ENCODE data around the gene CNTLN.
A peak's percentile ranks its signal among the peaks of the same experiment; 100 is the strongest.
"Not testable (repeated sequence)": the region's sequence is repeated elsewhere in the genome, so short reads cannot be mapped to it uniquely, and the experiment has no call there.

The CNTLN gene

GRCh38 chr9:17315341-17315740, 180.5 kb downstream of the CNTLN start:
- DNase-seq = no peak

- DNase-seq = no peak
Measured at GRCh38 chr9:17318821-17319320, 184.0 kb downstream of the CNTLN start.

GRCh38 chr9:17319864-17320263, 185.0 kb downstream of the CNTLN start:
- DNase-seq = no peak

DNA sequence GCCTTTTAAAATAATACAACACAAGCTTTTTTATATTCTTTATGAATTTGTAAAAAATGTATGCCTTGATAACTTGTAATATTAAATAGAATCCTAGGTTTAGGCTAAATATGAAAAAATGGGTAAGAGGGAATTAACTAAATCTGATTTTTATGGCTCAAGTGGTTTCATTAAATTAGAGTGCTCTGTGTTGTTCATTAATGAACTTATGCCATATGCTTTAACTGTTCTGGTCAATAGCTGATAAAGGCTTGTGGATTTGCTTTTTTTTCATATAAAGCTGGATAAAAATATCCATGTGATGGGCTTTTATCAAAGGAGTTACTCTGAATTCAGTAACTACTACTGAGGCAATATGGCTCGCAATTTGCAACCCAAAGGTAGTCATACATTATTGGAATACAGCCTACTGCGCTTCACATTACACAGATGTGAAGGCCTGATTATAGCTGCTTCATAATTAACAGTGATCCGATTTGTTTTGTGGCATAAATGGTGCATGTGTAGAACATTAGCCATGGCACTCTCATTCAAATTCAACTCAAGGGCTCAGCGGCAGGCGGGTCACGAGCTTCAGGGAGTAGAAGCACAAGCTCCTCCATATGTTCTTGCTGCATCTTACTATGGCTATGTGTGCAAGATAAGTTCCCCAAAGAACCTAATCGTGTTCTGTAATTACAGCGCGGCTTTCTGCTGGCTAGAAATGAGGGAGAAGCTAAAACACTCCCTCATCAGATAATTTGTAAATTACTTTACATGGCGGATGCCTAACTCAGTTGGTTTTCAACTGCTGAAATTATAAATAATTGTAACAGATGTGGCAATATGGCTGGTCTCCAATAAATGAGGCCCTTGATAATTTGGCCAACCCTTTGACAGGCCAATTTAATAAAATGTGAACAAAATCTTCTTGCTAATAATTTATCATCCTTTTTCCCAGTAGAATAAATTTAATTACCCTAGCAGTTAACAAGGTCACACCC, 188.3 kb downstream of the CNTLN start:
- no peak for DNase-seq

DNA sequence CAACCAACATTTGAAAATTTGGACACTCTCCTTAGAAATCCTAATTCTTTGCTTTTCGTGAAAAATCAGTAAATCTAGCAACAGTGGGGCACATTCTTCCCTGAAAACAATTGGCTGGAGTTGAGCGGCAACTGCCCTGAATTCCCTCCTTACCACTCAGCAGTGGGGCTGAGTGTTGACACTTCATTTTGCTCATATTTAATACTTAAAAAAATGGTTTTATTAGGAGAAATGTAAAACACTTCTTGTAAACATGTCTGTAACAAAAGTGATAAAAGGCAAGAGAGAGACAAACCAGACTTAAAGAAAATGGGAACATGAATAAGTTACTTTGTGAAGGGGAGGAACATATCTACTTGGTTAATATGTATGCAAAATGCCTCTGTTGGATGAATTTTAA, 193.5 kb downstream of the CNTLN start:
- DNase-seq = no peak

DNA sequence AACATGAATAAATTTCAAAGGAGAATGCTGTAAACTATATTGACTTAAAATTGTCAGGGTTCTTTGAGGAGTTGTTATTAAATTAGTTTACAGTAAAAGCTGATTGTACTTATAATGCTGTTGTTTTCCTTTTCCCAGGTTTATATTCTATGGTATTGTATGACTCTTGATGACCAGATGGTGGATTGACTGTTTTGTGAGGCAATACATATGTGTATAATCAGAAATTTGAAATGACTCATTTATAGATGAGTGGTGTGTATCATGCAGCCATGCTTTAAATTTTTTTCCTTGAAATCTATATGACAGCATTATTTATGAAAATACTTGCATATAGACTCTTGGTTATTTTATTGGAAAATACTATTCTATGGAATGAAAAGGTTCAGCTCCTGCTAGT, 195.3 kb downstream of the CNTLN start:
- no peak for DNase-seq

- DNase-seq = no peak
Measured at GRCh38 chr9:17332115-17332514, 197.3 kb downstream of the CNTLN start.

DNA sequence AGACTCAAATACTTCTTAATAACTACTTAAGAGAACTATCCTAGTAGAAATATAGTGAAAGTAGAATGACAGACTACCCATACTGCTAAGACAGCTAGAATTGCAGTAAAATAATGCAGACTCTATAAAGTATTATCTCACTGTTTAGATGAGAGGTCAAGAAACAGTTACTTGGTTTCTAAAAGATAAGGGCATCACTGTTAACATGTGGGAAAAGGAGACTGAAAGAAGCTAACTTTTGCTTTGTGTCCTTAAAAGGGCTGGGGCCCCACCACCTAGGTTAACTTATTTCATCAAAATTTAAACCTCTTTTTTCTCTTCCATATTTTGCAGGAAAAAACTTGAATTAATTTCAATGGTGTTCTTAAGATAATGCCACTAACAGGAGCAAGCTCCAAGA, 204.3 kb downstream of the CNTLN start:
- DNase-seq = no peak

GRCh38 chr9:17342696-17343095, 207.9 kb downstream of the CNTLN start:
- no peak for DNase-seq

DNA sequence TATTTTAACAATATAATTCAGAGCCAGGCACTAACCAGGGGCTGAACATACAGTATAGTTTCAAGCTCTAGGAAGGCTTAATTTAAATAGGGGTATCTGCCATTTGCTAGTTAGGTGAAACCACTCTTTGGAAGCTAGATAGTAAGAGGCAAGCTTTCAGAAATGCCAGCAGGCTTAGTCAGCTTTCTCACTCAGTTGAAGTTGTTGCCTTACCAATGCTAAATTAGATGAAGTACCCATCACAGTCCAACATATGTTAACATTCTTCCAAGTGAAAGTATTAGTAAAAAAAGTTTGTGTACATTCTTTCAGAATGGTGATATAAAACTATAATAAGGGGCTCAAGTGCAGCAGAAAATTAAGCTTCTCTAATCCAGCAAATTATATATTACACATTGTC, 215.0 kb downstream of the CNTLN start:
- no peak for DNase-seq

GRCh38 chr9:17354006-17354405, 219.2 kb downstream of the CNTLN start:
- DNase-seq = not testable (repeated sequence)

DNA sequence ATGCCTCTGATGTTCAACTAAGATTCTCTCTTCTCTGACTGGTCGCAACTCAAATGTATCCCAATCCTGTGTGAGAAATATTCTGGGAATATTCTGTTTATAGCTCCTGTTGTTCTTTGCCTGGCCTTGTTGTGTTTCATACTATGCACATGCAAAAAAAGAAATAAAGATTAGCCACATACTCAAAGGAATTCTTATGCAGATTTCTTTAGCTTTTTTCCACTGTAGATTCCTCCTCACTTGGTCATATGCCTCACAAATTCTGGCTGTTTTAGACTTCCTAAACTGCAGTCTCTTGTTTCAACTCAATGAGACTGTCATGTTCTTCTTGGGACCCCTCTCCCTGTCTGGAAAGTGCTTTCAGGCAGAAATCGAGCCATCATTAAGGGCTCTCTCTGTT, 226.5 kb downstream of the CNTLN start:
- DNase-seq = no peak

DNA sequence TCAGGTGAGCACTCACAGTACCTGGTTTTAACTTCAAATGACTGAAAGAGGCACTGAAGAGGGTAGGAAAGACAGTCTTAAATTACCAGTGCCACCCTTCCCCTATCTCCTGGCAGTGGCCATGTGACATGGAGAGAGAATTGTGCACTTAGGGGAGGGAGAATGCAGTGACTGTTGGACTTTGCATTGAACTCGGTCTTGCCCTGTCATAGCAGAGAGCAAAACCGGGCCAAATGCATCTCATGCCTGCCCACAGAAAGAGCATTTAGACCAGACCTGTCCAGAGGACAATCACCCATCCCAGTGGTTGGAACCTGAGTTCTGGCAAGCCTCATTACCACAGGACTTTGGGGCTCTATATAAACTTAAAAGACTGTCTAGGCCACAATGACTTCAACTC, 232.2 kb downstream of the CNTLN start:
- no peak for DNase-seq

- no peak for DNase-seq
Measured at GRCh38 chr9:17380126-17380861, 245.5 kb downstream of the CNTLN start.

- no peak for DNase-seq
Measured at GRCh38 chr9:17387565-17387964, 252.7 kb downstream of the CNTLN start.

DNA sequence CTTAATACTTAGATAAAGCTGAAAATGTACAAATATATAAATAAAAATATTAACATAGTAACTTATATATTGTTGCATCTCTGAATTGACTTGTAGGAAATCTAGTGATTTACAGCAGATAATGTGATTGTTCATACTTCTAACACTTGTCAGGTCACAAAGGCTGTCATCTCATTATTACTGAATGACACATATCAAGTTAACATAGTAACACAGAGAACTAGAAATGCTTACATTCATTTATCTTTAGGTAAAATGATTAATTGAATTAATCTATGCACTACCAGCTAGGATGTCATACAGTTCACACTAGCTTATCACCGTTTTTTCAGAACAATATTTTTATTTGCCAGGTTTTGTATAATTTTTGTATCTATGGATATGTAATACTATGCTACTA, 254.2 kb downstream of the CNTLN start:
- DNase-seq = no peak

- no peak for DNase-seq
Measured at GRCh38 chr9:17394881-17395510, 260.2 kb downstream of the CNTLN start.

DNA sequence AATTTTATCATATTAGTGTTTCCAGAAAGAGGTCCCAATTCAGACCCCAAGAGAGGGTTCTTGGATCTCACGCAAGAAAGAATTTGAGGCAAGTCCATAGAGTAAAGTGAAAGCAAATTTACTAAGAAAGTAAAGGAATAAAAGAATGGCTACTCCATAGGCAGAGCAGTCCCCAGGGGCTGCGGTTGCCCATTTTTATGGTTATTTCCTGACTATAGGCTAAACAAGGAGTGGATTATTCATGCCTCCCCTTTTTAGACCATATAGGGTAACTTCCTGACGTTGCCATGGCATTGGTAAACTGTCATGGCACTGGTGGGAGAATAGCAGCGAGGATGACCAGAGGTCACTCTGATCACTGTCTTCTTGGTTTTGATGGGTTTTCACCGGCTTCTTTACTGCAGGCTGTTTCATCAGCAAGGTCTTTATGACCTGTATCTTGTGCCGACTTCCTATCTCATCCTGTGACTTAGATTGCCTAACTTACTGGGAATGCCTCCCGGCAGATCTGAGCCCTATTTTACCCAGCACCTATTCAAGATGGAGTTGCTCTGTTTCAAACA, 262.4 kb downstream of the CNTLN start:
- DNase-seq = not testable (repeated sequence)

- no peak for DNase-seq
Measured at GRCh38 chr9:17398350-17398749, 263.5 kb downstream of the CNTLN start.

DNA sequence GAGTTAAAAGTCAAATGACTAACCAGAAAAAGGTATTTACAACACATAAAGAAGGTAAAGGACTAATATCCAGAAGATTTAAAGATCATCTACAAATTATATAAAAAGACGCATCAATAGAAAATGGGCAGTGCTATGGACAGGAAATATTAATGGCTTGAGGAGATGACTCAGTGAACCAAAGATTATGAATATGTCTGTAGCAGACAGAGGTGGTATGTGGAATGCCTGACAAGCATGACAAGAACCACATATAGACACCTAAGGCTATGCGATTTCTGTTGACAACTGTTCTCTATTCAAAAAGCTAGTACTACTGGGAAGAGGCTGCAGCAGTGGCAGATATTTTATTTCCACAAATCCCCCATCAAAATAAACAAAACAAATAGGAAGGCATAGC, 267.0 kb downstream of the CNTLN start:
- DNase-seq = no peak

- DNase-seq = peak; percentile 23
Measured at GRCh38 chr9:17402309-17402708, 267.5 kb downstream of the CNTLN start.

- no peak for DNase-seq
Measured at GRCh38 chr9:17403539-17403938, 268.7 kb downstream of the CNTLN start.

DNA sequence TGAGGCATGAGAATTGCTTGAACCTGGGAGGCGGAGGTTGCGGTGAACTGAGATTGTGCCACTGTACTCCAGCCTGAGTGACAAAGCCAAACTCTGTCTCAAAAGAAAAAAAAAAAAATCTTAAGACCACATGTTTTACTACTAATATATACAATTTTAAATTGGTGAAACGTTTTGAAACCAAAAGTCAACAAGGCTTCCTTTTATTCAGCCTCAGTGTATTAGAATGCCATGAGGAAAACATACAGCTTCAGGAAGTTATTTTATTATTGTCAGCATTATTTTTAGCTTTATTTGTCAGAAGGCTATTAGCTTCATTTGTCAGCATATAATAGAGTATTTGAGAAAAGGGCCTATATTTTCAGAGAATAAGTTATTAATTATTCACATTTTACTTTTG, 280.1 kb downstream of the CNTLN start:
- DNase-seq = no peak
